ENCODE data around the gene CHI3L1. TPM values are rescaled to one million over a fixed set of nuclear protein-coding genes. Genes with fewer than 3 reads are reported as not detected.

The CHI3L1 gene
- total RNA-seq, 1 experiment from 2014 or later = not detected

DNA sequence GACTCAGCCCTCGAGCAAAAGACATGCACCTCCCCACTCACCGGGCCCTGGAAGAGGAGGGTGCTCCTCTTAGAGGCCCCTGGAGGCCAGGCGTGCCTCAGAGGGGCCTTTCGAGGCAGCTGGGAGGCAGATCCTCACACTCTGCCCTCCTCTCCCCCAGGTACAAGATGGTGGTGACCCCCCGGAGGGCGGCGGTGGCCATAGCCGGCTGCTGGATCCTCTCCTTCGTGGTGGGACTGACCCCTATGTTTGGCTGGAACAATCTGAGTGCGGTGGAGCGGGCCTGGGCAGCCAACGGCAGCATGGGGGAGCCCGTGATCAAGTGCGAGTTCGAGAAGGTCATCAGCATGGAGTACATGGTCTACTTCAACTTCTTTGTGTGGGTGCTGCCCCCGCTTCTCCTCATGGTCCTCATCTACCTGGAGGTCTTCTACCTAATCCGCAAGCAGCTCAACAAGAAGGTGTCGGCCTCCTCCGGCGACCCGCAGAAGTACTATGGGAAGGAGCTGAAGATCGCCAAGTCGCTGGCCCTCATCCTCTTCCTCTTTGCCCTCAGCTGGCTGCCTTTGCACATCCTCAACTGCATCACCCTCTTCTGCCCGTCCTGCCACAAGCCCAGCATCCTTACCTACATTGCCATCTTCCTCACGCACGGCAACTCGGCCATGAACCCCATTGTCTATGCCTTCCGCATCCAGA is 21.3 kb downstream of the CHI3L1 start:
- no peak for ATAC-seq
- no peaks in the 10 kb centered on the region for H3K9me2 ChIP-seq (ENCODE audit: insufficient read depth)
- H3K27ac ChIP-seq (ENCODE audit: low read depth, low read length) = no peak overlapping the region
- no peaks in the 10 kb centered on the region for H3K9me3 ChIP-seq (ENCODE audit: control insufficient read depth in 1 of 2, insufficient read depth in 1 of 2, low read depth in 1 of 2, low read length in 2 of 2)
- H3K4me2 ChIP-seq (ENCODE audit: low read length) = no peak overlapping the region
- H3K27me3 ChIP-seq (ENCODE audit: insufficient read depth, low read length) = no peaks in the 10 kb centered on the region
- no peaks in the 10 kb centered on the region for H3K36me3 ChIP-seq (ENCODE audit: control insufficient read depth in 1 of 2, insufficient read depth in 2 of 2, low read length in 2 of 2)
- H3K4me3 ChIP-seq (replicated peaks in 1 of 2; ENCODE audit: low read depth in 1 of 2, low read length in 2 of 2) = no peak overlapping the region
- intact Hi-C loops (cut with micrococcal nuclease) = no loop called here
- no peaks in the 10 kb centered on the region for H3K79me2 ChIP-seq (ENCODE audit: insufficient read depth, low read length)
- RAD21 ChIA-PET (ENCODE audit: low non-redundant PET in 1 of 2, low total read pairs in 2 of 2, uncharacterized antibody in 2 of 2, unreplicated experiment in 2 of 2) = no interaction called here
- H4K20me1 ChIP-seq (ENCODE audit: insufficient read depth) = no peaks in the 10 kb centered on the region
- TF ChIP-seq SIN3A (IDR thresholded peaks at IDR 0.05; ENCODE audit: low read depth) (no peak), MAX (IDR thresholded peaks at IDR 0.05) (no peak), TCF7L2 (IDR thresholded peaks at IDR 0.05; ENCODE audit: borderline replicate concordance, extremely low read depth, insufficient read depth, insufficient read length) (no peak), EGR1 (IDR thresholded peaks at IDR 0.05; ENCODE audit: low read depth) (no peak), SRF (IDR thresholded peaks at IDR 0.05; ENCODE audit: low read depth) (no peak), SP1 (IDR thresholded peaks at IDR 0.05; ENCODE audit: low read depth) (no peak), RAD21 (IDR thresholded peaks at IDR 0.05; ENCODE audit: low read depth) (no peak), EZH2 (IDR thresholded peaks at IDR 0.05) (no peak), EZH2phosphoT487 (IDR thresholded peaks at IDR 0.05; ENCODE audit: borderline replicate concordance) (no peak), ZFX (IDR thresholded peaks at IDR 0.05) (no peak), POLR2A (IDR thresholded peaks at IDR 0.05; ENCODE audit: borderline replicate concordance, extremely low read depth, insufficient read depth, insufficient read length) (no peak)
- TF ChIP-seq, protein P1, sequence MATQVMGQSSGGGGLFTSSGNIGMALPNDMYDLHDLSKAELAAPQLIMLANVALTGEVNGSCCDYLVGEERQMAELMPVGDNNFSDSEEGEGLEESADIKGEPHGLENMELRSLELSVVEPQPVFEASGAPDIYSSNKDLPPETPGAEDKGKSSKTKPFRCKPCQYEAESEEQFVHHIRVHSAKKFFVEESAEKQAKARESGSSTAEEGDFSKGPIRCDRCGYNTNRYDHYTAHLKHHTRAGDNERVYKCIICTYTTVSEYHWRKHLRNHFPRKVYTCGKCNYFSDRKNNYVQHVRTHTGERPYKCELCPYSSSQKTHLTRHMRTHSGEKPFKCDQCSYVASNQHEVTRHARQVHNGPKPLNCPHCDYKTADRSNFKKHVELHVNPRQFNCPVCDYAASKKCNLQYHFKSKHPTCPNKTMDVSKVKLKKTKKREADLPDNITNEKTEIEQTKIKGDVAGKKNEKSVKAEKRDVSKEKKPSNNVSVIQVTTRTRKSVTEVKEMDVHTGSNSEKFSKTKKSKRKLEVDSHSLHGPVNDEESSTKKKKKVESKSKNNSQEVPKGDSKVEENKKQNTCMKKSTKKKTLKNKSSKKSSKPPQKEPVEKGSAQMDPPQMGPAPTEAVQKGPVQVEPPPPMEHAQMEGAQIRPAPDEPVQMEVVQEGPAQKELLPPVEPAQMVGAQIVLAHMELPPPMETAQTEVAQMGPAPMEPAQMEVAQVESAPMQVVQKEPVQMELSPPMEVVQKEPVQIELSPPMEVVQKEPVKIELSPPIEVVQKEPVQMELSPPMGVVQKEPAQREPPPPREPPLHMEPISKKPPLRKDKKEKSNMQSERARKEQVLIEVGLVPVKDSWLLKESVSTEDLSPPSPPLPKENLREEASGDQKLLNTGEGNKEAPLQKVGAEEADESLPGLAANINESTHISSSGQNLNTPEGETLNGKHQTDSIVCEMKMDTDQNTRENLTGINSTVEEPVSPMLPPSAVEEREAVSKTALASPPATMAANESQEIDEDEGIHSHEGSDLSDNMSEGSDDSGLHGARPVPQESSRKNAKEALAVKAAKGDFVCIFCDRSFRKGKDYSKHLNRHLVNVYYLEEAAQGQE (IDR thresholded peaks at IDR 0.05; ENCODE audit: low read depth) = no peak
- TF ChIP-seq, protein P2, sequence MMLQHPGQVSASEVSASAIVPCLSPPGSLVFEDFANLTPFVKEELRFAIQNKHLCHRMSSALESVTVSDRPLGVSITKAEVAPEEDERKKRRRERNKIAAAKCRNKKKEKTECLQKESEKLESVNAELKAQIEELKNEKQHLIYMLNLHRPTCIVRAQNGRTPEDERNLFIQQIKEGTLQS (IDR thresholded peaks at IDR 0.05) = no peak
- TF ChIP-seq, protein P3, sequence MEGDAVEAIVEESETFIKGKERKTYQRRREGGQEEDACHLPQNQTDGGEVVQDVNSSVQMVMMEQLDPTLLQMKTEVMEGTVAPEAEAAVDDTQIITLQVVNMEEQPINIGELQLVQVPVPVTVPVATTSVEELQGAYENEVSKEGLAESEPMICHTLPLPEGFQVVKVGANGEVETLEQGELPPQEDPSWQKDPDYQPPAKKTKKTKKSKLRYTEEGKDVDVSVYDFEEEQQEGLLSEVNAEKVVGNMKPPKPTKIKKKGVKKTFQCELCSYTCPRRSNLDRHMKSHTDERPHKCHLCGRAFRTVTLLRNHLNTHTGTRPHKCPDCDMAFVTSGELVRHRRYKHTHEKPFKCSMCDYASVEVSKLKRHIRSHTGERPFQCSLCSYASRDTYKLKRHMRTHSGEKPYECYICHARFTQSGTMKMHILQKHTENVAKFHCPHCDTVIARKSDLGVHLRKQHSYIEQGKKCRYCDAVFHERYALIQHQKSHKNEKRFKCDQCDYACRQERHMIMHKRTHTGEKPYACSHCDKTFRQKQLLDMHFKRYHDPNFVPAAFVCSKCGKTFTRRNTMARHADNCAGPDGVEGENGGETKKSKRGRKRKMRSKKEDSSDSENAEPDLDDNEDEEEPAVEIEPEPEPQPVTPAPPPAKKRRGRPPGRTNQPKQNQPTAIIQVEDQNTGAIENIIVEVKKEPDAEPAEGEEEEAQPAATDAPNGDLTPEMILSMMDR (IDR thresholded peaks at IDR 0.05 in 2 of 3, conservative IDR thresholded peaks at IDR 0.05 in 1 of 3; ENCODE audit: borderline replicate concordance in 1 of 3, insufficient read depth in 1 of 3, low read depth in 2 of 3, low read length in 2 of 3) = no peak
- TF ChIP-seq, protein P4, sequence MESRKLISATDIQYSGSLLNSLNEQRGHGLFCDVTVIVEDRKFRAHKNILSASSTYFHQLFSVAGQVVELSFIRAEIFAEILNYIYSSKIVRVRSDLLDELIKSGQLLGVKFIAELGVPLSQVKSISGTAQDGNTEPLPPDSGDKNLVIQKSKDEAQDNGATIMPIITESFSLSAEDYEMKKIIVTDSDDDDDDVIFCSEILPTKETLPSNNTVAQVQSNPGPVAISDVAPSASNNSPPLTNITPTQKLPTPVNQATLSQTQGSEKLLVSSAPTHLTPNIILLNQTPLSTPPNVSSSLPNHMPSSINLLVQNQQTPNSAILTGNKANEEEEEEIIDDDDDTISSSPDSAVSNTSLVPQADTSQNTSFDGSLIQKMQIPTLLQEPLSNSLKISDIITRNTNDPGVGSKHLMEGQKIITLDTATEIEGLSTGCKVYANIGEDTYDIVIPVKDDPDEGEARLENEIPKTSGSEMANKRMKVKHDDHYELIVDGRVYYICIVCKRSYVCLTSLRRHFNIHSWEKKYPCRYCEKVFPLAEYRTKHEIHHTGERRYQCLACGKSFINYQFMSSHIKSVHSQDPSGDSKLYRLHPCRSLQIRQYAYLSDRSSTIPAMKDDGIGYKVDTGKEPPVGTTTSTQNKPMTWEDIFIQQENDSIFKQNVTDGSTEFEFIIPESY (IDR thresholded peaks at IDR 0.05; ENCODE audit: extremely low read depth, insufficient replicate concordance, low read length) = no peak
- peaks cover 5 to 21% of the 10 kb centered on the region in 2 experiments; a peak in 3 of 4 replicates for H3K4me1 ChIP-seq (ENCODE audit: control insufficient read depth in 1 of 2, insufficient read depth in 2 of 2, low read length in 2 of 2)
- no peak for DNase-seq (ENCODE audit: low read depth, low spot score)
- no peak overlapping the region for H3K9ac ChIP-seq (ENCODE audit: low read length)
- POLR2A ChIA-PET = no interaction called here
- CTCF ChIA-PET = interaction anchor here (1.0 to 1.2 kb wide), 2 partner anchors 8 to 126 kb away, joined by 3 to 4 read pairs; no protein-coding TSS in a partner anchor
- no peak overlapping the region for H2AFZ ChIP-seq (ENCODE audit: low read depth, low read length, poor library complexity, severe bottlenecking)
- BruUV-seq (replicated peaks) = no TSS peak
